Right ventricle myocardium superior (tissue), 1 donor: ENCODE data around the gene DHRS1. TPM values are rescaled to one million over a fixed set of nuclear protein-coding genes. Genes with fewer than 3 reads are reported as not detected.
A peak's percentile ranks its signal among the peaks of the same experiment; 100 is the strongest.

ENCODE experiments used
- ATAC-seq: fragments of 200-7000 bp; cut with Tn5 transposase; one replicate; pipeline ENCODE4 v1.9.1; 2020; ENCODE audit warnings: mild to moderate bottlenecking; ENCODE audit not compliant: poor library complexity
- DNase-seq: peaks from one replicate; pipeline ENCODE4 v3.0.0-alpha.2; 2020
- intact Hi-C: fragments of 100-400 bp; cut with DNase I; formaldehyde crosslinking; loops from one replicate; pipeline ENCODE4 v1.11.2; 2022
- total RNA-seq: library from RNA; stranded (reverse); fragmentation: NEBNext Ultra II Directional; extraction: Animal tissue kit (Norgen Biotek cat#: 25700); gene quantifications from one replicate; pipeline ENCODE4 v1.2.1, GENCODE V29; 2021
- donor health status: DM: no; HTN: yes; CAD: no; lungs with severe emphysema.

Gene DHRS1
- total RNA-seq, 1 donor from 2014 or later = 5.2 TPM

DNA sequence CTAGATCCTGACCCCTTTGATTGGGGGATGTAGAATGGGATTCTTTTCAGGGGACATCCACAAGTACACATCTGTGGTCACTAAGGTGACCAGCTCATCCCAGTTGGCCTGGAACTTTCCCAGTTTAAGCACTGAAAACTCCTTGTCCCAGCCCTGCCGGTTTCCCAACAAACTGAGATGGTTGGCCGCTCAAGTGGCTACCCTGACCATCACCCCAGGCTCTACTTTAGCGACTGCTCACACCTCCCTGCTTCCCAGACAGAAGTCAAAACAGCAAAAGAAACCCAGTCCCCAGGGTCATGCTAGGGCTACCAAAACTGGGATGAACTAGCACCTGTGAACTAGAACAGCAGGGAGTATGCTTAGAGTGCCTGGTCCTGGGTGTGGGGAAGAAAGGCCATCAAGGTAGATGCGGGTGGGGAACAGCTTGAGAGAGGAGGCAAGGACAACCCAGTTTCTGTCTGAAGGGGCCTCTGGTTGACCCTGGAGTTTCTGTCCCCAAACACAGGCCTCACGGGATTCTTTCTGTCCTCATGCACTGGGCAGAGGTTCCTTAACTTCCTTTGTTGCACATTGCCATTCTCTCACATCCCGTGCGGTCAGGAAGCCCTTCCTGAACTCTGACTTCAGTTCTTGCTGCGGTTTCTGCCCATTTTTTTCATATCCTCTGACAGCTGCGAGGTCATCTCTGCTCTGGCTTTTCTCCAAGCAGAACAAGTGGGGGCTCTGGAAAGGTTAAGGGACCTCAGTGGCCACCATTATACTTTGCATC is 13.3 kb upstream of the DHRS1 start:
- intact Hi-C loops = no loop called here
- DNase-seq (no peak), ATAC-seq (no peak)

DNA sequence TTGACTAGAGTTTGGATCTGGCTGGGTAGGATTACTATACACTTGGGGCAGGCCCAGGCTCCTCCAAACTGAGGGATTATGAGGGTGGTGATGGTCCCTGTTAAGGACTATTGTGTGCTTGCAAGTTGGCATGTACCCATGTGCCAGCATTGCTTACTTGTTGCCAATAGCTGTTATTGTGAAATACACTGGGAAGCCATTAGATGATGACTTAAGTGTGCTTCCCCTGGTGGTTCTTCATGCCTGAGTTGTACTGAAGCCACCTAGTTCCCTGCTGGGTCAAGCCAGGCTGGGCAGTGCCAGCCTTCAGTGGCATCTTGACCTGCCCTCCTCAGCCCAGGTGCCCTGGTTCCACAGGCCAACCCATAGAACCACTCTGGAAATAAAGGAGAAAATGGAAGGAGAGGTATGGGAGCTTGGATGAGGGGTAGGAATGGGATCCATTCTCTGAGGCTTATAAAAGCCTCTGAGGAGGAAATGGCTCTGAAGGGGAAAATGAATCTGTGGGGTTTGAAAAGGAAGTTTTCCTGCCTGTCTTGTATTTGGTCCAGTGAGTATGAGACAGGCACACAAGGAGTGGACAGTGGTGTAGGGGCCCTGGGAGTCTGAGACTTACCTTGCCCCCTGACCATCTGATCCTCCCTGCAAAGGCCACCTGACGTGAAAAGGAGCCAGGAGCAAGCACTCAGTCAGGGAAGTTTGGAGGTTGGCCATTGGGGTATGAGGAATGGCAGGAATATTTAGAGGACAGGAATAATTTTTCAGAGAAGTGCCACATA is 12.4 kb upstream of the DHRS1 start:
- DNase-seq = no peak
- intact Hi-C loops = no loop called here
- peak; percentile 5 for ATAC-seq

DNA sequence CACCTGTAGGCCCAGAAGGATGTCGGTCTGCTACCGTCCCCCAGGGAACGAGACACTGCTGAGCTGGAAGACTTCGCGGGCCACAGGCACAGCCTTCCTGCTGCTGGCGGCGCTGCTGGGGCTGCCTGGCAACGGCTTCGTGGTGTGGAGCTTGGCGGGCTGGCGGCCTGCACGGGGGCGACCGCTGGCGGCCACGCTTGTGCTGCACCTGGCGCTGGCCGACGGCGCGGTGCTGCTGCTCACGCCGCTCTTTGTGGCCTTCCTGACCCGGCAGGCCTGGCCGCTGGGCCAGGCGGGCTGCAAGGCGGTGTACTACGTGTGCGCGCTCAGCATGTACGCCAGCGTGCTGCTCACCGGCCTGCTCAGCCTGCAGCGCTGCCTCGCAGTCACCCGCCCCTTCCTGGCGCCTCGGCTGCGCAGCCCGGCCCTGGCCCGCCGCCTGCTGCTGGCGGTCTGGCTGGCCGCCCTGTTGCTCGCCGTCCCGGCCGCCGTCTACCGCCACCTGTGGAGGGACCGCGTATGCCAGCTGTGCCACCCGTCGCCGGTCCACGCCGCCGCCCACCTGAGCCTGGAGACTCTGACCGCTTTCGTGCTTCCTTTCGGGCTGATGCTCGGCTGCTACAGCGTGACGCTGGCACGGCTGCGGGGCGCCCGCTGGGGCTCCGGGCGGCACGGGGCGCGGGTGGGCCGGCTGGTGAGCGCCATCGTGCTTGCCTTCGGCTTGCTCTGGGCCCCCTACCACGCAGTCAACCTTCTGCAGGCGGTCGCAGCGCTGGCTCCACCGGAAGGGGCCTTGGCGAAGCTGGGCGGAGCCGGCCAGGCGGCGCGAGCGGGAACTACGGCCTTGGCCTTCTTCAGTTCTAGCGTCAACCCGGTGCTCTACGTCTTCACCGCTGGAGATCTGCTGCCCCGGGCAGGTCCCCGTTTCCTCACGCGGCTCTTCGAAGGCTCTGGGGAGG is 11.3 kb upstream of the DHRS1 start, which contains the start of gene LTB4R:
LTB4R (plus strand) TSS at position 857 of the 959 bp plus-strand sequence. CDS start 4,150 bp downstream, outside the sequence.
- ATAC-seq = peak; percentile 89
- DNase-seq = peak; percentile 86
- intact Hi-C loops = no loop called here

- no peak for ATAC-seq
- intact Hi-C loops = no loop called here
- DNase-seq = no peak
These were observed 10.7 kb upstream of the DHRS1 start for GRCh38 chr14:24310265-24310645.

DNA sequence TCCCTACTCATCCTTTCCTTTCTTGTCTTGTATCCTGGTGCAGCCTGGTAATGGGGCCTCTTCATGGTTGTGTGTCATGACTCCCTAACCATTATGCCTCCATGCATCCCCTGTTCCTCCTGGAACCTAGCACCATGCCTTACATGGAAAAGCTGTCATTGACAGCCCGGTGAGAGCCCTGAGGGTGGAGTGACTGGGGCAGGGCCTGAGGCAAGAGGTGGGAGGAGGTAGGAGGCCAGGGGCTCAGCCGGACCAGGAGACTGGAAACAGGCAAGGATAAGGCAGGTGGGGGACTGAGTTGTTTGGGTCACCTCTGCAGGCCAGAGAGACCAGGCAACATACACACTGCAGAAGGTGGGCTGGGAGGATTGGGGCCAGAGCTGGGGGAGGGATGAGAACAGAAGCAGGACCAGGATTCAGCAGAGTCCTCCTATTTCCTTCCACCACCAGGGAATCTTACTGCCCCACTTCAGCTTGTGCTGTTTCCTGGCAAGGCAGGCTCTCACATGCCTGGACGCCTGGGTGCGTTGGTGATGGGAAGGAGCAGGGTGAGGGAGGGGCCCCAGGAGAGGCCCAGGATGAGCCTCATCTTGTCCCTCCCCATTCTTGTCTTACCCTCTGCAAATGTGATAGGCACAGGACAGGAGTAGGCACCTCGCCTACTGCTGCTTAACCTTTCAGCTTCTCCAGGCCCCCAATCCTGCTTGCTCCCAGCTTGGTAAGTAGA is 10.1 kb upstream of the DHRS1 start, which contains the start of gene LTB4R2:
LTB4R2 (plus strand) TSS at position 603 of the 727 bp plus-strand sequence. CDS start 525 bp downstream, outside the sequence.
- DNase-seq = no peak
- no peak for ATAC-seq
- intact Hi-C loops = no loop called here

- DNase-seq = no peak
- ATAC-seq = no peak
- intact Hi-C loops = no loop called here
These were observed 9.0 kb upstream of the DHRS1 start for GRCh38 chr14:24308342-24309124.

- DNase-seq = peak; percentile 70
- ATAC-seq = peak; percentile 16
- intact Hi-C loops = no loop called here
These were observed 8.2 kb upstream of the DHRS1 start, which contains the start of gene CIDEB for GRCh38 chr14:24307575-24308341. Gene CIDEB (minus strand): TSS chr14:24307977. CDS start chr14:24307858, 119 bp downstream.

- DNase-seq = no peak
These were observed 7.6 kb upstream of the DHRS1 start for GRCh38 chr14:24307156-24307574.

GRCh38 chr14:24304019-24304387 is 4.4 kb upstream of the DHRS1 start:
- DNase-seq (no peak), ATAC-seq (no peak)
- intact Hi-C loops = no loop called here

More at GRCh38 chr14:24307156-24307574, 7.6 kb upstream of the DHRS1 start:
- ATAC-seq = no peak
- intact Hi-C loops = no loop called here

GRCh38 chr14:24300326-24300980 is 873 bp upstream of the DHRS1 start:
- no peak for ATAC-seq
- intact Hi-C loops = no loop called here

DNA sequence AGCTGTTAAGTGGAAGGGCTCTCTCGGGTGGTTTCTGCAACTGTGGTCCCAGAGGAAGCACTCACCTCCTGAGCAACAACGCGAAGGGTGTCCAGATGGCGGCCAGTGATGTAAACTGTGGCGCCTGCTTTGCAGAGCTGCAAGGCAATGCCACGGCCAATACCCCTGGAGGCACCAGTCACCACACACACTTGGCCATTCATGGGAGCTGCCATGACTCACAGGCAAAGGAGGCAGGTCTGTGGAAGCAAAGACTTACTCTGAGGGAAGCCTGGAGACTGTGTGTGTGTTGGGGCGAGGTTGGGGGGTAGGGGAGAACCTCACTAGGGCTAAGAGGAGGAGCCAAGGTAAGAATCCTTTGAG is 707 bp downstream of the DHRS1 start:
- DNase-seq (no peak), ATAC-seq (peak; percentile 4)
- intact Hi-C loops = no loop called here

More at GRCh38 chr14:24300326-24300980, 873 bp upstream of the DHRS1 start:
- no peak for DNase-seq

DNA sequence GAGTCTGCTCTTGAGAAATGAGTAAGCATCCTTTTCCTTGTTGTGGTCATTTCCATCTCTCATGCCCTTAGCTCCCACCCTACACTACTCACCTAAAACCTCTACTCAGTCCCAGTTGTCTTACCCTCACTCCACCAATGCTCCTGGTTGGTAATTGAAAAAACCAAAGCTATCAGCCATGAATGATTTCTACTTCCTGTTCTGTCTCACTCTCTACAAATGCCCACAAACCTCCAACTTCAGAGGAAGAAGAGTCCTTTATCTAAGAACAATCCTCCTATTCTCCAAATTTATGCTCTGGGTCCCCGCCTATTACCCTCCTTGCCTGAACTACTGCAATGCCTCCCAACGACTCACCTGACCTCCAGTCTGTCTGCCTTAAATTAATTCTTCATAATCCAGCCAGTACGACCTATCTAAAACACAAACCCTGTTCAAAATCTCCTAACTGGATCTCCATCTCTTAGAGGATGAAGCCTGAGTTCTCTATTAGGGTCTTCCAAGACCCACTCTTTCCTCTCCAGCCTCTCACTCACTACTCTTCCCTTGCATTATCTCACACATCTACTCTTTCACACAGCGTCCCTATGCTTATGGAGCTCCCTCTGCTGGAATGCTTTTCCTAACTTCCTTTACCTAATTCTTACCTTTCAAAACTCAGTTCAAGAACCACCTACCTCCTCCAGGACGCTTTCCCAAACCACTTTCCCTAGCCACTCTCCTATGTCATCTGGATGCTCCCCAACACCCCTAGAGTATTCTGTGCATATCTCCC is 2.2 kb downstream of the DHRS1 start:
- no peak for ATAC-seq
- no peak for DNase-seq
- intact Hi-C loops = loop anchor here (2.0 kb wide), 1 partner anchor 55 kb away; the partner anchor contains the start of gene TINF2

DNA sequence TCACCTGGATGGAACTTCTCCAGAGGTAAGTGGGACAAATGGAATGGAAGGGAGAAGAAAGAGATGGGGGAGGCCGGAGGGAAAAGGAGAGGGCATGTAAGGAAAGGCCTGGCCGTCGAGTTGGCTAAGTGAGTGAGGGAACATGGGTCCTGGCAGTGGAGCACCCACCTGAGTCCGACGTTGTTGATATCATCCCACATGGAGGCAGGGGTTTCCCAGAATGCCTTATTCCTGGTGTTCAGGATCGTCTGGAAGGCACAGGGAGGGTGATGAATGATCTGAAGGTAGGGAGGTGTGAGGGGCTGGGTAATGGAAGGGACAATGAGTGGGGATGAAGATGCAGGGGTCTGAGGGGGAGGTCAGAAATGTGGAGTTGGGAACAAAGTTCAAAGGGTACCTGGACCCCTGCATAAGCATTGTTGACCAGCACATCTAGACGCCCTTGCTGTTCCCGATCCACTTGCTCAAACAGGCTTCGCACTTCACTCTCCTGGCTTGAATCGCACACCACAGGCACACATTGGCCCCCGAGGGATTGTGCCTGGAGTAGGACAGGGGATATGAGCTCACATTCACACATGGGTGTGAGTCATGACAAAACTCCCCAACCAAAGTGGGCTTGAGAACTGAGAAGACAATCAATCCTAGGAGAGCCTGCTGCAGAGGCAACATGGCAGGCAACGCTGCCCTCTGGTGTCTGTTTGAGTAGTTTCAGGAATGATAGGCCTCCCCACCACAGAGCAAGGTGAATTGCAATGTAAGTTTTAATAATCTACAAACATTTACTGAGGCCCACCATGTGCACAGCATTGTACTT is 3.0 kb downstream of the DHRS1 start:
- DNase-seq = peak; percentile 70
- peak; percentile 62 for ATAC-seq
- intact Hi-C loops = loop anchor here (2.0 kb wide), 1 partner anchor 54 kb away; the partner anchor contains the start of gene TINF2

GRCh38 chr14:24293525-24293924 is 6.1 kb downstream of the DHRS1 start:
- intact Hi-C loops = loop anchor here (5.0 kb wide), 1 partner anchor 36 kb away; no protein-coding TSS in a partner anchor
- no peak for ATAC-seq
- no peak for DNase-seq
